Measurements from ENCODE around the gene SULT4A1.

DNA sequence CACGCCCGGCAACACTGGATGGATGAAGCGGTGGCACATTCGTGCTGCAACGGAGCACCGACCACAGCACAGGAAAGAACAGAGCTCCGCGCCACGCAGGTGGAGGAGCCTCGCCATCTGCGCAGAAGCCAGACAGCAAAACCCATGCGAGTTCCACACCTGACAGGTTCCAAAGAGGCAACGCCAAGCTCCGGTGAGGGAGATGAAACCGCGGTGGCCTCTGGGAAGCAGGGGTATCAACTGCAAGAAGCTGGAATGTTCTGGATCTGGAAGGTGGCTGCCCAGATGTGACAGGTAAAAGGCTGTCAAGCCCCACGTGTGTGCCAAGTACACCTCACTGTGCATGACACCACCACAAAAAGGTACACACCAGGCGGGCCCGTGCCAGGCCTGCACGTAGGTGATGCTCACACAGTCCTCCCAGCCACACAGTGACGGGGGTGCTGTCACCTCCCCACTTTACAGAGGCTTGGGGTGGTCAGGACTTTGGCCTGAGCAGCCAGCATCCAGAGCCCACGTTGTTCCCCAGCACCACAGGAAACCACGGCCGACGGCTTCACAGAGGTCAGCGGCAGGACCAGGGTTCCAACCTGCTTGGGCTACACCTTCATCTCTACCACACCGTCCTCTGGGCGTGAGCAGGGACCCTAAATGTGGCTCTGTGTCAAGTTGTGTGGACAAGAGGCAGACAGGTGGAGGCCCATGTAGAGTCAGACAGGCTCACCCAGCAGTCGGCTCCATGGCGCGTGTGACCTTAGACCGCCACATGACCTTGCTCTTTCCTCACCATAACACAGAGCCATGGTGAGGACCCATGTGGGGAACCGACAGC is 30.5 kb downstream of the SULT4A1 start:
- TF ChIP-seq, protein P1, sequence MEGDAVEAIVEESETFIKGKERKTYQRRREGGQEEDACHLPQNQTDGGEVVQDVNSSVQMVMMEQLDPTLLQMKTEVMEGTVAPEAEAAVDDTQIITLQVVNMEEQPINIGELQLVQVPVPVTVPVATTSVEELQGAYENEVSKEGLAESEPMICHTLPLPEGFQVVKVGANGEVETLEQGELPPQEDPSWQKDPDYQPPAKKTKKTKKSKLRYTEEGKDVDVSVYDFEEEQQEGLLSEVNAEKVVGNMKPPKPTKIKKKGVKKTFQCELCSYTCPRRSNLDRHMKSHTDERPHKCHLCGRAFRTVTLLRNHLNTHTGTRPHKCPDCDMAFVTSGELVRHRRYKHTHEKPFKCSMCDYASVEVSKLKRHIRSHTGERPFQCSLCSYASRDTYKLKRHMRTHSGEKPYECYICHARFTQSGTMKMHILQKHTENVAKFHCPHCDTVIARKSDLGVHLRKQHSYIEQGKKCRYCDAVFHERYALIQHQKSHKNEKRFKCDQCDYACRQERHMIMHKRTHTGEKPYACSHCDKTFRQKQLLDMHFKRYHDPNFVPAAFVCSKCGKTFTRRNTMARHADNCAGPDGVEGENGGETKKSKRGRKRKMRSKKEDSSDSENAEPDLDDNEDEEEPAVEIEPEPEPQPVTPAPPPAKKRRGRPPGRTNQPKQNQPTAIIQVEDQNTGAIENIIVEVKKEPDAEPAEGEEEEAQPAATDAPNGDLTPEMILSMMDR (IDR thresholded peaks at IDR 0.05; ENCODE audit: low read length), result no peak
- TF ChIP-seq EZH2 (IDR thresholded peaks at IDR 0.05; ENCODE audit: borderline replicate concordance, low read length), result no peak
